MCF 10A (cell line): Measurements from ENCODE around the gene KCNJ1. TPM values are rescaled to one million over a fixed set of nuclear protein-coding genes. Genes with fewer than 3 reads are reported as not detected.

Source experiments
- BruUV-seq: library from RNA; stranded (reverse); fragments of 400-500 nt; replicated peaks from 2 replicates; lab custom pipeline; 2021; lab: Mats Ljungman, UMichigan
- CTCF ChIA-PET: fragments of 300-600 bp; sonication (Branson Sonifier 250); formaldehyde crosslinking; extraction: SDS; loops from one replicate; lab custom pipeline; 2021; ENCODE audit warnings: antibody characterized with exemption, inconsistent platforms; lab: Yijun Ruan, JAX
- POLR2A ChIA-PET: fragments of 300-600, 350-650 bp; sonication (Branson Sonifier 250); formaldehyde crosslinking; extraction: SDS; loops from one replicate; lab custom pipeline; 2020; ENCODE audit warnings: antibody characterized with exemption, inconsistent platforms; lab: Yijun Ruan, JAX
- DNase-seq: peaks from one replicate; pipeline ENCODE4 v3.0.0-alpha.2; 2018; ENCODE audit not compliant: unreplicated experiment
- H3K27ac Mint-ChIP-seq: one replicate; pipeline ENCODE4 v1.8.0; 2022; ENCODE audit warnings: mild to moderate bottlenecking, low read depth, mixed read lengths; ENCODE audit not compliant: unreplicated experiment
- H3K27me3 Mint-ChIP-seq: one replicate; pipeline ENCODE4 v1.8.0; 2022; ENCODE audit warnings: mixed read lengths; ENCODE audit not compliant: insufficient read depth, unreplicated experiment
- H3K36me3 Mint-ChIP-seq: one replicate; pipeline ENCODE4 v1.8.0; 2022; ENCODE audit warnings: mild to moderate bottlenecking, moderate library complexity, mixed read lengths; ENCODE audit not compliant: insufficient read depth, unreplicated experiment
- H3K4me1 Mint-ChIP-seq: one replicate; pipeline ENCODE4 v1.8.0; 2022; ENCODE audit warnings: mixed read lengths; ENCODE audit not compliant: insufficient read depth, unreplicated experiment
- H3K4me3 Mint-ChIP-seq: one replicate; pipeline ENCODE4 v1.8.0; 2022; ENCODE audit warnings: mild to moderate bottlenecking, moderate library complexity, mixed read lengths; ENCODE audit not compliant: unreplicated experiment
- H3K9me3 Mint-ChIP-seq: one replicate; pipeline ENCODE4 v1.8.0; 2022; ENCODE audit warnings: mixed read lengths; ENCODE audit not compliant: unreplicated experiment
- intact Hi-C: fragments of 100-400 bp; cut with micrococcal nuclease; formaldehyde crosslinking; loops from 2 replicates; pipeline ENCODE4 v1.14.1; 2022
- total RNA-seq: library from RNA; stranded (reverse); gene quantifications from 2 replicates; pipeline ENCODE4 v1.2.3, GENCODE V29; 2022
- TF ChIP-seq, protein P1 (sequence below): fragments of 200-600 bp; IDR thresholded peaks from one replicate; pipeline ENCODE4 v1.8.0; 2022; ENCODE audit warnings: antibody characterized with exemption, mild to moderate bottlenecking; ENCODE audit not compliant: unreplicated experiment

KCNJ1 gene
- total RNA-seq, 1 experiment from 2014 or later: not detected

GRCh38 chr11:128894685-128895084 lies 27.6 kb upstream of the KCNJ1 start:
- POLR2A ChIA-PET: no interaction called here

DNA sequence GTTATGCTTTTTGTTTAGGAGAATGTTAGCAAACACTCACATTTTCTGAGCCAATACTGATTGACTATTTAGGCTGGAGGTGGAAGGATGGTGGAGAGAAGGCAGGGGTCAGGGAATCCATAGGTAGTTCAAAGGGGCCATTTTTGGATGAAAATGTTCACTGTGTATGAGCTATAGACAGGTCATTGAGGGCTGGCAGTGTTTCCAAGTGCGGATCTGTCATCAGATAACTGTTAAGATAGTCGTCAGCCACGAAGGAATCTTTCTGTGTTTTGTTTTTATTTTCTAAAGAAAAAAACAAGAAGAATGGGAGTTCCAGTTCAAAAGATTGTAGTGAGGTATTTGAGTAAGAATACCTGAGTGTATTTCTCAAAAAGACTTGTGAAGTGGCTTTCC lies 27.2 kb upstream of the KCNJ1 start:
- intact Hi-C loops: no loop called here
- H3K27me3 Mint-ChIP-seq: no peaks in the 10 kb centered on the region
- CTCF ChIA-PET: interaction anchor here (0.6 to 13.1 kb wide), 3 partner anchors 10 to 615 kb away, joined by 3 to 598 read pairs (median 22); partner anchors contain the start of gene TP53AIP1
- TF ChIP-seq, protein P1, sequence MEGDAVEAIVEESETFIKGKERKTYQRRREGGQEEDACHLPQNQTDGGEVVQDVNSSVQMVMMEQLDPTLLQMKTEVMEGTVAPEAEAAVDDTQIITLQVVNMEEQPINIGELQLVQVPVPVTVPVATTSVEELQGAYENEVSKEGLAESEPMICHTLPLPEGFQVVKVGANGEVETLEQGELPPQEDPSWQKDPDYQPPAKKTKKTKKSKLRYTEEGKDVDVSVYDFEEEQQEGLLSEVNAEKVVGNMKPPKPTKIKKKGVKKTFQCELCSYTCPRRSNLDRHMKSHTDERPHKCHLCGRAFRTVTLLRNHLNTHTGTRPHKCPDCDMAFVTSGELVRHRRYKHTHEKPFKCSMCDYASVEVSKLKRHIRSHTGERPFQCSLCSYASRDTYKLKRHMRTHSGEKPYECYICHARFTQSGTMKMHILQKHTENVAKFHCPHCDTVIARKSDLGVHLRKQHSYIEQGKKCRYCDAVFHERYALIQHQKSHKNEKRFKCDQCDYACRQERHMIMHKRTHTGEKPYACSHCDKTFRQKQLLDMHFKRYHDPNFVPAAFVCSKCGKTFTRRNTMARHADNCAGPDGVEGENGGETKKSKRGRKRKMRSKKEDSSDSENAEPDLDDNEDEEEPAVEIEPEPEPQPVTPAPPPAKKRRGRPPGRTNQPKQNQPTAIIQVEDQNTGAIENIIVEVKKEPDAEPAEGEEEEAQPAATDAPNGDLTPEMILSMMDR: no peak
- BruUV-seq: no TSS peak
- H3K27ac Mint-ChIP-seq: no peak overlapping the region
- peaks cover 21% of the 10 kb centered on the region for H3K4me1 Mint-ChIP-seq
- H3K9me3 Mint-ChIP-seq: no peaks in the 10 kb centered on the region
- no peaks in the 10 kb centered on the region for H3K36me3 Mint-ChIP-seq
- no peak for DNase-seq
- POLR2A ChIA-PET: interaction anchor here (2.6 kb wide), 1 partner anchor 10 kb away, joined by 9 read pairs; no protein-coding TSS in a partner anchor
- no peak overlapping the region for H3K4me3 Mint-ChIP-seq

More at GRCh38 chr11:128894685-128895084, 27.6 kb upstream of the KCNJ1 start:
- no TSS peak for BruUV-seq
- intact Hi-C loops: no loop called here
- H3K27me3 Mint-ChIP-seq: no peaks in the 10 kb centered on the region
- no peak overlapping the region for H3K4me3 Mint-ChIP-seq
- no peak for DNase-seq
- H3K4me1 Mint-ChIP-seq: peaks cover 21% of the 10 kb centered on the region
- CTCF ChIA-PET: interaction anchor here (0.6 to 13.1 kb wide), 3 partner anchors 10 to 615 kb away, joined by 3 to 598 read pairs (median 22); partner anchors contain the start of gene TP53AIP1
- no peaks in the 10 kb centered on the region for H3K9me3 Mint-ChIP-seq
- TF ChIP-seq, protein P1: no peak
- no peaks in the 10 kb centered on the region for H3K36me3 Mint-ChIP-seq
- H3K27ac Mint-ChIP-seq: no peak overlapping the region

DNA sequence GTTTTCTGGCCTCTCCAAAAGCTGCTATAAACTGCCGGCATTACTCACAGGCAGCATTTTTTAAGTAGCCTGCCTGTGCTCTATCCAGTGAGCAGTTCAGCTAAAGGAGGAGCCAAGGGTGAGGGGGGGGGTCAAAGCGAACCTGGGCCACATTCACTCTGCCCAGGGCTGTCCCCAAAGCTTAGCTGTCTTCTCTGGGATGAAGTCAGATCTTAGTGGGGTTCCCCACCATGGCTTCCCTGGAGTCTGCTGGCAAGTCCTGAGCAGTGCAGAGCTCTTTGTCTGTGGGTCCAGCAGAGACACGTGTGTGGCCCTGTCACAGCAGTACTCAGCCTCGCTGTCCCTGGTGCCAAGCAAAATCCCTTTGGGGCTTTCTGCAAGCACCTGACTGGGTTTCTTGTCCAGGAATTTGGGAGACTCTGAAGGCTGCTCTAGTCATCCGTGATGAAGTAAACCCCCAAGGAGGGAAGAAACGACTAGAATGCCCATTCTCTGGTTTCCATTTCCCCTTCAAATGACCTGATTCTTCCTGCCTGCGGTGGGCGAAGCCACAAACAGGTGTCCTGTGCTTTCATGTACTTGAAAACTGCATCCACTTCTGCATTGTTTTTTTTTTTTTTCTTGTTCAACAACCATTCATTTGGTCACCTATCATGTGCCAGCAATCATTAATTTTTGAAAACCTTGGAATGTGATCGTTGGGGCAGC lies 26.6 kb upstream of the KCNJ1 start:
- intact Hi-C loops: no loop called here
- TF ChIP-seq, protein P1: no peak
- Mint-ChIP-seq H3K4me3 (no peak overlapping the region), H3K36me3 (no peaks in the 10 kb centered on the region), H3K27ac (no peak overlapping the region), H3K27me3 (no peaks in the 10 kb centered on the region), H3K9me3 (no peaks in the 10 kb centered on the region), H3K4me1 (peaks cover 15% of the 10 kb centered on the region)
- BruUV-seq: no TSS peak
- ChIA-PET POLR2A (interaction anchor here (1.7 to 2.6 kb wide), 2 partner anchors 10 to 14 kb away, joined by 7 to 9 read pairs; no protein-coding TSS in a partner anchor), CTCF (interaction anchor here (0.8 to 13.1 kb wide), 5 partner anchors 9 to 57 kb away, joined by 3 to 598 read pairs (median 14); partner anchors contain the start of gene TP53AIP1)
- no peak for DNase-seq

DNA sequence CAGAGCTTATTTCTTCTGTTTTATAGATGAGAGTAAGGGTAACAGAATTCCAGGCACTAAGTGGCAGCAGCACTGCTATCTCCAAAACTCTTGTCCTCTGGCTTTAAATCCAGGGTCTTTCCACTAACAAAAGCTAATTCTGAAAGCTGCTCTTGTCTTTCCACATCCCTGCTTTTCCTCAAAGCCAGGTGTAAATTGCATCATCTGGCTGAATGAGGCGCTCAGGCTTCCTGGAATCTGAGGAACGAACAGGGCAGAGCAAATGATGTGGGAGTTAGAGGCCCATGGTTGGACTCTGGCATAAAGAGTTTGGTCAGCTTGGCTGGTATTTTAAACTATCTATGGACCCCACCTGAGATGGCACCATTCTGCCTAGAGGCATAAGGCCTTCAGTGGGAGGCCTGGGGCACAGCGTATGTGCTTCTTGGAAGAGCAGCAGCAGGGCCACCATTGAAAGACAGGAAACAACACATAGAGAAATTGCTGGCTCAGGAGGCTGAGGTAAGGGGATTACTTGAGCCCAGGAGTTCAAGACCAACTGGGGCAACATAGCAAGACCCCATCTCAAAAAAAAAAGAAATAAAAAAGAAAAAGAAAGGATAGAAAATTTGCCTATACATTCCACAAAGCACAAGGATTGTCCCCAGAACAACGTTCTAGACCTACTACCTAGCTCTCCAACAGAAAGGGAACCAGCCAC lies 25.9 kb upstream of the KCNJ1 start:
- ChIA-PET CTCF (interaction anchor here (0.7 to 13.1 kb wide), 6 partner anchors 8 to 439 kb away, joined by 3 to 598 read pairs (median 8); partner anchors contain the start of gene TP53AIP1), POLR2A (interaction anchor here (1.7 to 2.6 kb wide), 2 partner anchors 11 to 15 kb away, joined by 7 to 9 read pairs; no protein-coding TSS in a partner anchor)
- TF ChIP-seq, protein P1: no peak
- peaks cover 13% of the 10 kb centered on the region for H3K4me1 Mint-ChIP-seq
- H3K9me3 Mint-ChIP-seq: no peaks in the 10 kb centered on the region
- no peaks in the 10 kb centered on the region for H3K36me3 Mint-ChIP-seq
- peak; percentile 49 for DNase-seq
- H3K27me3 Mint-ChIP-seq: no peaks in the 10 kb centered on the region
- intact Hi-C loops: no loop called here
- H3K27ac Mint-ChIP-seq: no peak overlapping the region
- BruUV-seq: no TSS peak
- H3K4me3 Mint-ChIP-seq: no peak overlapping the region
